Common myeloid progenitor, CD34-positive (primary cell): ENCODE data around the gene SYMPK.

Source experiments
- CTCF ChIA-PET: fragments of 350-600 bp; sonication (Branson Sonifier 250); formaldehyde crosslinking; loops from one replicate; lab custom pipeline; 2021; ENCODE audit warnings: antibody characterized with exemption; lab: Charles Lee
- POLR2A ChIA-PET: fragments of 350-600 bp; sonication (Branson Sonifier 250); formaldehyde crosslinking; loops from one replicate; lab custom pipeline; 2021; ENCODE audit warnings: antibody characterized with exemption; lab: Charles Lee
- DNase-seq, 3 donors: peaks; one replicate each; pipeline versions ENCODE4 v3.0.0 to v3.0.0-alpha.2; 2013
- H3K27ac ChIP-seq, 2 experiments: 1 replicate in 1 of 2; 2 replicates in 1 of 2; pipeline ENCODE4 v1.7.0; 2013; ENCODE audit warnings: inconsistent platforms in 2 of 2, low read length in 2 of 2, mild to moderate bottlenecking in 2 of 2, low read depth in 1 of 2, moderate library complexity in 1 of 2; ENCODE audit not compliant: severe bottlenecking in 2 of 2, insufficient read depth in 1 of 2, poor library complexity in 1 of 2
- H3K27me3 ChIP-seq, 5 experiments: replicated peaks in 2 of 5; 1 replicate in 3 of 5; 2 replicates in 2 of 5; pipeline versions ENCODE4 v1.6.1 to v1.7.0; 2013; ENCODE audit warnings: low read length in 4 of 5, mild to moderate bottlenecking in 2 of 5, moderate library complexity in 2 of 5, inconsistent platforms in 1 of 5; ENCODE audit not compliant: insufficient read depth in 5 of 5, control insufficient read depth in 4 of 5
- H3K36me3 ChIP-seq, 4 experiments: 1 replicate in 2 of 4; 2 replicates in 2 of 4; pipeline versions ENCODE4 v1.6.1 to v1.7.0; 2013; ENCODE audit warnings: low read length in 3 of 4, control low read depth in 1 of 4, mild to moderate bottlenecking in 1 of 4; ENCODE audit not compliant: control insufficient read depth in 4 of 4, insufficient read depth in 4 of 4
- H3K4me1 ChIP-seq, 4 experiments: 1 replicate in 3 of 4; 2 replicates in 1 of 4; pipeline versions ENCODE4 v1.6.1 to v1.7.1; 2013; ENCODE audit warnings: low read length in 3 of 4, mild to moderate bottlenecking in 3 of 4, control low read depth in 1 of 4, inconsistent platforms in 1 of 4, moderate library complexity in 1 of 4; ENCODE audit not compliant: control insufficient read depth in 4 of 4, insufficient read depth in 4 of 4; ENCODE audit errors: control extremely low read depth in 1 of 4
- H3K4me3 ChIP-seq, 7 experiments: 1 replicate in 4 of 7; 2 replicates in 3 of 7; pipeline versions ENCODE4 v1.5.1 to v1.7.0; 2013; ENCODE audit warnings: mild to moderate bottlenecking in 7 of 7, low read length in 6 of 7, moderate library complexity in 6 of 7, inconsistent platforms in 2 of 7, low read depth in 2 of 7, control low read depth in 1 of 7; ENCODE audit not compliant: insufficient read depth in 4 of 7, control insufficient read depth in 1 of 7; ENCODE audit errors: extremely low read depth in 1 of 7
- H3K9me3 ChIP-seq, 5 experiments: 1 replicate in 4 of 5; 2 replicates in 1 of 5; pipeline versions ENCODE4 v1.6.1 to v1.7.1; 2013; ENCODE audit warnings: low read length in 4 of 5, mild to moderate bottlenecking in 2 of 5, inconsistent platforms in 1 of 5, low read depth in 1 of 5, moderate library complexity in 1 of 5; ENCODE audit not compliant: control insufficient read depth in 4 of 5, insufficient read depth in 2 of 5; ENCODE audit errors: control extremely low read depth in 1 of 5
- WGBS: methylation state at CpG from one replicate; pipeline ENCODE4 v1.1.5; 2013; ENCODE audit not compliant: insufficient coverage; 5-methylcytosine and 5-hydroxymethylcytosine counted together

Gene SYMPK

GRCh38 chr19:45792470-45793177 lies 70.3 kb downstream of the SYMPK start, which contains the start of gene DMWD:
Gene DMWD (minus strand): TSS chr19:45792845. CDS start chr19:45792756, 89 bp downstream.
- no peaks in the 10 kb centered on the region for H3K9me3 ChIP-seq
- peak within 1 kb of the TSS; percentile 22 to 77 (median 54) for H3K4me3 ChIP-seq
- POLR2A ChIA-PET, result interaction anchor here (0.6 kb wide), 2 partner anchors 18 to 217 kb away, joined by 4 to 5 read pairs; no protein-coding TSS in a partner anchor
- peaks cover 4 to 34% (median 30%) of the 10 kb centered on the region in 4 experiments for H3K4me1 ChIP-seq
- peaks cover 0 to 3% (median 0%) of the 10 kb centered on the region in 4 experiments for H3K36me3 ChIP-seq
- H3K27me3 ChIP-seq, result peaks cover 0 to 65% (median 29%) of the 10 kb centered on the region in 5 experiments
- no peak within 1 kb of the TSS for H3K27ac ChIP-seq
- peak; percentile 95 to 98 (median 96) for DNase-seq
- CTCF ChIA-PET, result interaction anchor here (1.1 to 15.0 kb wide), 2 partner anchors 21 to 25 kb away, joined by 4 to 138 read pairs; partner anchors contain the start of gene SIX5
- 1% methylated on average over 82 of the region's 86 CpGs for WGBS

DNA sequence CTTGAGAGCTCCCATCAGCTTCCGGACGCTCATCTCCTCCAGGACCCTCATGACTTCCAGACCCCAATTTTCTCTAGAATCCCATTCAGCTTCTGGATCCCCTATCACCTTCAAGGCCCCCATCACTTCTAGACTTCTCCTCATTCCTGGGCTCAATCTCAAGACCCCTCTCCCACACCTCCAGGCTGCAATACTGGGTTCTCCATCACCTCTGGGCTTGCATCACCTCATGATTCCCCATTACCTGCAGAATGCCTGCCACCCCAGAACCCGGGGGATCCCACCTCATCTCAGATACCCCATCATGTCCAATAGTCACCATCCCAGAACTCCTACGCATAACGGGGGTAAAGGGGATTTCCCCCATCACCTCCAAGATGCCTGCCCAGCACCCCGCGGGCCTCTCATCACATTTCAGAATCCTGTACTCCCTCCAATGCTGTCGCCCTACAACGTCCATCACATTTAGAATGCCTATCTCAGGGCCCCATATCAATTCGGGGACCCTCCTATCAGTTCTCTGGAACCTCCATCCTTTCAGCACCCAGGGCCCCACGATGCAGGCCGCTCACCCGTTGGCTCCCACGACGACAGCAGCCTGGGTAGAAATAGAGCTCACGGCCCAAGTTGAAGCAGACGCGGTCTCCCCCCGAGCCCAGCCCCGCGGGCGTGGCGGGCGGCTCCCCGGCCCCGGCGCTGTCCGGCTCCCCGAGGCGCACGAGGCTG lies 71.0 kb downstream of the SYMPK start:
- 8% methylated on average over 30 of the region's 31 CpGs for WGBS
- CTCF ChIA-PET, result interaction anchor here (0.9 to 15.0 kb wide), 3 partner anchors 10 to 20 kb away, joined by 3 to 138 read pairs (median 3); partner anchors contain the start of gene SIX5
- POLR2A ChIA-PET, result interaction anchor here (0.6 kb wide), 1 partner anchor 18 kb away, joined by 5 read pairs; no protein-coding TSS in a partner anchor
- Histone ChIP-seq H3K27me3 (peaks cover 0 to 67% (median 33%) of the 10 kb centered on the region in 5 experiments), H3K27ac (no peak overlapping the region), H3K36me3 (peaks cover 0 to 3% (median 0%) of the 10 kb centered on the region in 4 experiments), H3K4me1 (peaks cover 4 to 34% (median 30%) of the 10 kb centered on the region in 4 experiments), H3K4me3 (peak overlapping the region; percentile 22 to 77 (median 53)), H3K9me3 (no peaks in the 10 kb centered on the region)
- DNase-seq, result no peak

- ChIA-PET CTCF (interaction anchor here (1.6 to 15.0 kb wide), 2 partner anchors 11 to 19 kb away, joined by 3 to 138 read pairs; partner anchors contain the start of gene SIX5), POLR2A (no interaction called here)
- Histone ChIP-seq H3K27me3 (peaks cover 0 to 68% (median 35%) of the 10 kb centered on the region in 5 experiments), H3K9me3 (no peaks in the 10 kb centered on the region), H3K4me3 (no peak overlapping the region), H3K4me1 (peaks cover 4 to 34% (median 30%) of the 10 kb centered on the region in 4 experiments), H3K27ac (no peak overlapping the region), H3K36me3 (peaks cover 0 to 3% (median 0%) of the 10 kb centered on the region in 4 experiments)
- peak; percentile 89 to 94 (median 93) for DNase-seq
- WGBS, result 0% methylated on average over 6 of the region's 8 CpGs
These were observed 72.0 kb downstream of the SYMPK start for GRCh38 chr19:45790942-45791341.

DNA sequence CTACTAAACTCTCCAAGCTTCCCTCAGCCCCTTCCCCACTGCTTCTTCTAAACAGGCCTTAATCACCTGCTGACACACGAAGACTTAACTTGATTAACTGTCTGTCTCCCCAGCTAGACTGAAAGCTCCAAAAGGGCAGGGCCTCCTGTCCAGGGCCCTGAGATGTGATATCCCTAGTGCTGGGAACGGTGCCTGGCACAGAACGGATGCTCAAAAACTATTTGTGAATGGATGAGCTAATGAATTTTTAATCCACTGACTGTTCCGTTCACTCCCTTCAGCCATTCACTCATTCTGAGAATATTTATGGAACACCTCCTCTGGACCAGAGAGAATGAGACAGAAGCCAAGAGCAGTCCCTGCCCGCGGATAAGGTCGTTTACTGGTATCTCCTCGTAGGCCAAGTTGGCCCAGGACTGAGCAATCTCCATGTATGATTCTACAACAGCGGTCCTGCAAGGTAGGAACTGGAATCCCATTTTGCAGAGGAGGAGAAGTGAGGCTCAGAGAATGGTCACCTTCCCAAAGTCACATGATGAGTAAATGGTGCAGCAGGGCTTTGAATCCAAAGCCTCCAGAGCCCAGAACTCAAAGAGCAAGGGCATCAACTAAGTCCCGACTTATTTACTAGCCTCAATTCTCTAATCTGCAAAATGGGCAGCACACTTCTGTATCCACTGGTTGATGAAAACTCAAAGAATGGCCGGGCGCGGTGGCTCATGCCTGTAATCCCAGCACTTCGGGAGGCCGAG lies 73.7 kb downstream of the SYMPK start:
- DNase-seq, result no peak
- Histone ChIP-seq H3K27ac (no peak overlapping the region), H3K36me3 (peaks cover 0 to 3% (median 0%) of the 10 kb centered on the region in 4 experiments), H3K27me3 (peaks cover 0 to 68% (median 34%) of the 10 kb centered on the region in 5 experiments), H3K9me3 (no peaks in the 10 kb centered on the region), H3K4me3 (no peak overlapping the region), H3K4me1 (peaks cover 4 to 34% (median 30%) of the 10 kb centered on the region in 4 experiments)
- 96% methylated on average over 12 of the region's 15 CpGs for WGBS
- CTCF ChIA-PET, result interaction anchor here (1.2 to 15.0 kb wide), 5 partner anchors 9 to 18 kb away, joined by 3 to 138 read pairs (median 4); partner anchors contain the start of gene SIX5
- POLR2A ChIA-PET, result no interaction called here

DNA sequence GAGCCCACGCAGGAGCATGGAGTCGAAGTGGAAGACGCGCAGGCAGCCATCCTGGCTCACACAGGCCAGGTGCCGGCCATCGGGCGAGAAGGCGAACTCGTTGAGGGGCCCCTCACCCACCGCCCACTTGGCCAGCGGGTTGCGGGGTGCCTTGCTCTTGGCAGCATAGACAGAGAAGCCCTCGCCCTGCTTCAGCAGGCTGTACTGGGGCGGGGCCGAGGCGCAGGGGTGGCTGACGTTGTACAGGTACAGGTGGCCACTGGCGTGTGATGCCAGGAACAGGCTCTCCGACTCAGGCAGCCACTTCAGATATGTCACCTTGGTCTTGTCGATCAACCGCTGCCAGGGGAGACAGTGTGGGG lies 76.4 kb downstream of the SYMPK start:
- Histone ChIP-seq H3K4me1 (peaks cover 0 to 12% (median 11%) of the 10 kb centered on the region in 4 experiments), H3K36me3 (peaks cover 0 to 3% (median 0%) of the 10 kb centered on the region in 4 experiments), H3K27me3 (peaks cover 0 to 79% (median 29%) of the 10 kb centered on the region in 5 experiments), H3K4me3 (no peak overlapping the region), H3K27ac (no peak overlapping the region), H3K9me3 (no peaks in the 10 kb centered on the region)
- ChIA-PET CTCF (interaction anchor here (2.2 to 15.0 kb wide), 2 partner anchors 13 to 15 kb away, joined by 7 to 138 read pairs; partner anchors contain the start of gene SIX5), POLR2A (no interaction called here)
- WGBS, result 97% methylated on average over 16 of the region's 21 CpGs
- no peak for DNase-seq

DNA sequence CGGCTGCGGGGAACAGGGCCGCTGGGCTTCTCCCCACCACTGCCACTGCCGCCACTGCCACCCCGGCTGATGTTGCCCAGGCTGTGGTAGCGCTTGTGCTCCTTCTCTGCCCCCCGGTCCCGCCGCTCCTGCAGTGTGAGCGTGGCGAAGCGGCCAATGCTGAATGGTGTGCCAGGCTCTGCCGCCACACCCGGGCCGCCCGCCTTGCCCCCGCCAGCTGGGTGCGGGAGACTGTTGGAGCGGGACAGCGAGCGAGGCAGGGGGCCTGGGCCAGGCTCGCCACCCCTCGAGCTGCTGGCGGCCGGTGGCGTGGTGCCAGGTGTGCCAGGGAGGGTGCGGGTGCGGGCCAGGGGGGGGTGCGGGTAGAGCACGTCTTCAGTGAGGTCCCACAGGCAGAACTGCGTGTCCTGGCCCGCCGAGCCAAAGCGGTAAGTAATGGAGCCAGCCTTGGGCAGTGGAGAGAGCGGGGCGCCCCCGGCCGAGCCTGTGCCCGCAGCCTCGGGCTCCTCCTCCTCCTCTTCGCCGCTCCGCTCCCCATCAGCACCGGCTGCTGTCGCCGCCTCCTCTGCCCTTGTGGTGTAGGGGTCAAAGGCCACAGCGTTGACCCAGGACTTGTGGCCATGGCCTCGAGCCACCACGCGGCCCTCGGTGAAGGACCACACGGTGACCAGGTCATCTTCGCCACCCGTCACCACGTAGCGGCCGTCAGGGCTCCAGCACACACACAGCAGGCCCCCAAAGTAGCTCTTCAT lies 77.0 kb downstream of the SYMPK start:
- WGBS, result 95% methylated on average over 52 of the region's 57 CpGs
- Histone ChIP-seq H3K4me3 (no peak overlapping the region), H3K4me1 (peaks cover 0 to 9% (median 6%) of the 10 kb centered on the region in 4 experiments), H3K36me3 (peaks cover 0 to 3% (median 0%) of the 10 kb centered on the region in 4 experiments), H3K9me3 (no peaks in the 10 kb centered on the region), H3K27ac (no peak overlapping the region), H3K27me3 (peaks cover 0 to 84% (median 26%) of the 10 kb centered on the region in 5 experiments)
- ChIA-PET POLR2A (no interaction called here), CTCF (interaction anchor here (2.2 to 15.0 kb wide), 2 partner anchors 13 to 14 kb away, joined by 7 to 138 read pairs; partner anchors contain the start of gene SIX5)
- DNase-seq, result peak in 1 of 3 donors; percentile 15
